HUES6 (cell line): ENCODE data around the gene HACD3.
"Not testable (repeated sequence)": the region's sequence is repeated elsewhere in the genome, so short reads cannot be mapped to it uniquely, and the experiment has no call there.

Experiments
- H3K27ac ChIP-seq: 2 replicates; pipeline ENCODE4 v1.7.0; 2013; ENCODE audit warnings: low read depth, mild to moderate bottlenecking, low read length, inconsistent platforms
- H3K27me3 ChIP-seq: 2 replicates; pipeline ENCODE4 v1.6.1; 2013; ENCODE audit warnings: low read length; ENCODE audit not compliant: control insufficient read depth, insufficient read depth
- H3K36me3 ChIP-seq: 2 replicates; pipeline ENCODE4 v1.6.1; 2013; ENCODE audit warnings: low read length; ENCODE audit not compliant: control insufficient read depth, insufficient read depth
- H3K4me1 ChIP-seq: 2 replicates; pipeline ENCODE4 v1.6.1; 2013; ENCODE audit warnings: low read length; ENCODE audit not compliant: control insufficient read depth, insufficient read depth
- H3K4me3 ChIP-seq: 2 replicates; pipeline ENCODE4 v1.5.1; 2013; ENCODE audit warnings: low read depth, low read length
- H3K9ac ChIP-seq: one replicate; pipeline ENCODE4 v1.6.1; 2013; ENCODE audit warnings: mild to moderate bottlenecking, low read length
- H3K9me3 ChIP-seq: 2 replicates; pipeline ENCODE4 v1.6.1; 2013; ENCODE audit warnings: low read depth, low read length; ENCODE audit not compliant: control insufficient read depth, insufficient read depth

Gene HACD3

DNA sequence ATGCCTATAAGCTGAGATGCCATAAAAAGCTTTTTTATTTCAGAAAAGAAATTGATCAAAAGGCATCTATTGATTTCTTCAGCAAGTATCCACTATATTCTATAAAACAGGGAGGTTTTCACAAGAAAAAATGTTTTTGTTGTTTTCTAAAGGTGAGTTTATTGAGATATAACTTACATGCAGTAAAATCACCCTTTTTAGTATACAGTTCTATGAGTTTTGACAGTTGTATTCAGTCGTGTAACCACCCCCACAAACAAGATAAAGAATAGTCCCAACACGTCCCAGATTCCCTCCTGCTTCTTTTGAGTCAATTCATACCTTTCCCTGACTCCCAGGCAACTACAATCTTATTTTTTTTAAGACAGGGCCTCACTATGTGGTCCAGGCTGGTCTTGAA lies 72.9 kb downstream of the HACD3 start:
- Histone ChIP-seq H3K4me3 (no peak overlapping the region), H3K9ac (no peak overlapping the region), H3K27me3 (no peaks in the 10 kb centered on the region), H3K4me1 (no peaks in the 10 kb centered on the region), H3K36me3 (peaks cover 67% of the 10 kb centered on the region), H3K27ac (no peak overlapping the region), H3K9me3 (no peaks in the 10 kb centered on the region)

DNA sequence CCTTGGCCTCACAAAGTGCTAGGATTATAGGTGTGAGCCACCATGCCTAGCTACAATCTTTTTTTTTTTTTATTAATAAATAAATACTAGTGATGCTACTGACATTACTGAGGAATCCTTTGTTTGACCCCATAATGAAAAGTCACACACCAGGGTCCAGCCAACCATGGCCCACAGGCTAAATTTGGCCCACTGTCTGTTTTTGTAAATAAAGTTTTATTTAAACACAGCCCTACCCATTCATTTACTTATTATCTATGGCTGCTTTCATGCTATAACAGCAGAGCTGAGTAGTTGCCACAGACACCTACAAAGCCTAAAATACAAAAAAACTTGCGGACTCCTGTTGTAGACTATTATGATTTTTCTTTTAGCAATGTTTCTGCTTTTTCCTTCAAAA lies 73.3 kb downstream of the HACD3 start:
- peaks cover 63% of the 10 kb centered on the region for H3K36me3 ChIP-seq
- no peaks in the 10 kb centered on the region for H3K4me1 ChIP-seq
- H3K4me3 ChIP-seq, result no peak overlapping the region
- H3K27ac ChIP-seq, result no peak overlapping the region
- H3K9me3 ChIP-seq, result no peaks in the 10 kb centered on the region
- H3K9ac ChIP-seq, result no peak overlapping the region
- H3K27me3 ChIP-seq, result no peaks in the 10 kb centered on the region

DNA sequence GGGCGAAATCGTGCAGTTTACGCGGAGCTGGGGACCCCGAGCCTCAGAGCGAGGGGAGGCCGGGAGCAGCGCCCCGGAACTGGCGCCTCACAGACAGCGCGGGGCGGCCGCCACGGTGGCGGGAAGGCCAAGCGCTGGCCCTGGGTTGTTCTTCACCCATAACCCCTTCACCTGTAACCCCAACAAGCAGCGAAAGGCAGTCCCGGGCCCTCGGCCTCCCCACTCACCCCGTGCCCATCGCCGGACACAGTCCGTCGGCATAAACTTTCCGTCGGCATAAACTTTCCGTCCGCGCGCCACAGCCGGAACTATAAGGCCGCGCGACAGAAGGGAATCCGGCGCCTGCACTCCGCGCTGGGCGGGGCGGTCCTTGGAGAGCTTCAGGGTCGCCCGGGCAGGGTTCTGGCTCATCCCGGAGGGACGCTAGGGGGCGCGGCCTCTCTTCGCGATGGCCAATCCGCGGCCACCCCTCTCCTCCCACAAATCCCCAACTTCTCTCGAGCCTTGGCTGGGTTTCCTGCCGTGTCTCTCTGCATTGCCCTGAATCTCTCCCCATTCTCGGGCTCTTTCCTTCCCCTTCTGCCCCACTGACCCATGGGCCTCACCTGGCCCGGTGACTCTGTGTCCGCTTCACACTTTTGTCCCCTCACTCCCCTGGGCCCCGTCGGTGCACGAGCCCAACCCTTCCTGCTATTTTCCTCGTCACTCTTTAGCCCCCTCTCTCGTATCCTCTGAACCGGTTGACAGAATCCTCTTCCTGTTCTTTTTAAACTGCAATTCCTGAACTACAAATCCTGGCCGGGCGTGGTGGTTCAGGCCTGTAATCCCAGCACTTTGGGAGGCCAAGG lies 80.8 kb downstream of the HACD3 start, which contains the start of gene INTS14:
TSS of gene INTS14 (minus strand) at position 261 of the 848 bp plus-strand sequence. CDS start 3,751 bp downstream, outside the sequence.
- no peaks in the 10 kb centered on the region for H3K27me3 ChIP-seq
- peaks cover 6% of the 10 kb centered on the region for H3K36me3 ChIP-seq
- H3K9ac ChIP-seq, result peak within 1 kb of the TSS; percentile 92
- H3K4me3 ChIP-seq, result peak within 1 kb of the TSS; percentile 92
- H3K4me1 ChIP-seq, result peaks cover 13% of the 10 kb centered on the region
- peak within 1 kb of the TSS; percentile 89 for H3K27ac ChIP-seq
- H3K9me3 ChIP-seq, result no peaks in the 10 kb centered on the region

DNA sequence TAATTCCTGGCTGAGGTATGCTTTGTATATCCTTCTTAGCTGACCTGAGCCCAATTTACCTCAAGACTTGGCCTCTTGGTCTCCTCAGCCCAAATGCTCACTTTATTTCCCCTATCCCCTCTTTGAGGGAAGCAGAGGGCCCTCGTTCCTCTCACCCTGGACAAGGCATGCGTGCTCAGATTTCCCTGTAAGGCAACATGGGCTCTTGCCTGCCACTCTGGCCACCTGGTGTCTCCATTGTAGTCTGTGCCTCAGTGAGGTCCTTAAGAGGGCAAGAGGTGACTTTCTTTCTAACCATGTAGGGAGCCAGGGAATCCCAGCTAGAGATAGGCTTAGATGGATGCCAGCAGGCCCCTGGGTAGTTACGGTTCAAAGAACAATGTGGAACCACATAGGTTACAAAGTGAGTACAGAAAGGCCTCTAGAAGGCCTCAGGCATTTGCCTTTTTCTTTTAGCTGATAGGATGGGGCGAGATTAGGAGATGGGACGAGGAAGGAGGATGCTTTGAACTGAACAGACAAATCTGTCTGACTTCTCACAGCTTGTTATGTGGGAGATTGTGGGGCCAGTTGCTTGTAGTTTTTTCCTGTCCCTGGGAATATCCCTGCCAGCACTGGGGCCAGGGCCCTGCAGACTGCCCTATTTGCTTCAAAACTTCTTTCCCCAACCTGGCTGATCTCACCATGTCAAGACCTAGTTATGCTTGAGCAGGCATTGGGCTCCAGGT lies 81.8 kb downstream of the HACD3 start:
- H3K9me3 ChIP-seq, result no peaks in the 10 kb centered on the region
- H3K9ac ChIP-seq, result peak overlapping the region; percentile 76
- H3K4me1 ChIP-seq, result peaks cover 13% of the 10 kb centered on the region
- peak overlapping the region; percentile 92 for H3K4me3 ChIP-seq
- H3K27ac ChIP-seq, result peak overlapping the region; percentile 41
- H3K36me3 ChIP-seq, result peaks cover 3% of the 10 kb centered on the region
- H3K27me3 ChIP-seq, result no peaks in the 10 kb centered on the region

DNA sequence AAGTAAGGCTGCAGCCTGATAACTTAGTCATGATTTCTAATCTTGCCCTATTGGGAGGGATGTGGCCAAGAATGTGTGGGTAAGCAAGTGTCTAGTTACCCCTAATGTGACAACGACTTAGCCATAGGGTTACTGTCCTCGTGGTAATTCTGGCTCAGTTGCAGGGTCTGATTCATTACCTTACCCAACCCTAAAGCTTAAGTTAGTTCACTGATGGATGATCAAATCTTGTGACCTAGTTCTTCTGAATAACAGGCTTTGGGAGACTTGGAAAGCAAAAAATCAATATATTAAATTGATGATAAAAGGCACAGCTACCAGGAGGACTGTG lies 82.3 kb downstream of the HACD3 start:
- no peak overlapping the region for H3K4me3 ChIP-seq
- H3K27ac ChIP-seq, result no peak overlapping the region
- H3K27me3 ChIP-seq, result no peaks in the 10 kb centered on the region
- H3K4me1 ChIP-seq, result peaks cover 13% of the 10 kb centered on the region
- H3K9ac ChIP-seq, result peak overlapping the region; percentile 76
- no peaks in the 10 kb centered on the region for H3K9me3 ChIP-seq
- no peaks in the 10 kb centered on the region for H3K36me3 ChIP-seq

DNA sequence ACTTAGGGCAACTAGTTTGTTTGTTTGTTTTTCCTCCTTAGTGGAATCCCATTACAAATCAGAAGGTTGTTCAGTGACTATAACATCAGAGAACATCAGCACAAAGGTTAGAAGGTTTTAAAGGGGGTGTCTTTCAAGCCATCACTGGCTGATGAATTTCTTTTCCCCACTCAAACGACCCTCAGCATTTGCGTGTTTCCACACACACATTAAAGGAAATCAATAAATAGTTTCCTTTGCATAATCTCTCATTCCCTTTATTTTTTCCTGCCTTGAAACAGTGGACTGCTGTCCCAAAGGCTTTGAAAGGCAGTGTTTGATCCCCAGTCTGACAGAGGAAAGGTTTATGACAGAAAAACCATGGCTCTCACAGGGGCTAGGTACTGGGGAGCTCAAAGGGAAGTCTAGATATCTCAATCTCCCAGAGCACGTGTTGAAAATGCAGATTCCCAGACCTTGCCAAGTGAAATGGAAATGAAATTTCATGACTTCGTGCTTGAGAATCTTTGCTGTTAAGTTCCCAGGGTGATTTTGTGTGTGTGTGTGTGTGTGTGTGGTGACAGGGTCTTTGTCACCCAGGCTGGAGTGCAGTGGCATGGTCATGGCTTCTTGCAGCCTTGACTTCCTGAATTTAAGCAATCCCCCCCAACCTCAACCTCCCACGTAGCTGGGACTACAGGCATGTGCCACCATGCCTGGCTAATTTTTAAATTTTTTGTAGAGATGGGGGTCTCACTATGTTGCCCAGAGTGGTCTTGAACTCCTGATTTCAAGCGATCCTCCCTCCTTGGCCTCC lies 82.9 kb downstream of the HACD3 start:
- Histone ChIP-seq H3K27me3 (no peaks in the 10 kb centered on the region), H3K9ac (no peak overlapping the region), H3K4me3 (no peak overlapping the region), H3K9me3 (no peaks in the 10 kb centered on the region), H3K27ac (no peak overlapping the region), H3K4me1 (peaks cover 14% of the 10 kb centered on the region), H3K36me3 (no peaks in the 10 kb centered on the region)

DNA sequence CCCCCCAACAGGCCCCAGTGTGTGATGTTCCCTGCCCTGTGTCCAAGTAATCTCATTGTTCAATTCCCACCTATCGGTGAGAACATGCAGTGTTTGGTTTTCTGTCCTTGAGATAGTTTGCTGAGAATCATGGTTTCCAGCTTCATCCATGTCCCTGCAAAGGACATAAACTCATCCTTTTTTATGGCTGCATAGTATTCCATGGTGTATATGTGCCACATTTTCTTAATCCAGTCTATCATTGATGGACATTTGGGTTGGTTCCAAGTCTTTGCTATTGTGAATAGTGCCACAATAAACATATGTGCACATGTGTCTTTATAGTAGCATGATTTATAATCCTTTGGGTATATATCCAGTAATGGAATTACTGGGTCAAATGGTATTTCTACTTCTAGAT lies 85.6 kb downstream of the HACD3 start:
- H3K9ac ChIP-seq, H3K4me3 ChIP-seq, H3K27me3 ChIP-seq, H3K36me3 ChIP-seq, H3K9me3 ChIP-seq, H3K27ac ChIP-seq: not testable (repeated sequence)
- peaks cover 29% of the 10 kb centered on the region for H3K4me1 ChIP-seq

DNA sequence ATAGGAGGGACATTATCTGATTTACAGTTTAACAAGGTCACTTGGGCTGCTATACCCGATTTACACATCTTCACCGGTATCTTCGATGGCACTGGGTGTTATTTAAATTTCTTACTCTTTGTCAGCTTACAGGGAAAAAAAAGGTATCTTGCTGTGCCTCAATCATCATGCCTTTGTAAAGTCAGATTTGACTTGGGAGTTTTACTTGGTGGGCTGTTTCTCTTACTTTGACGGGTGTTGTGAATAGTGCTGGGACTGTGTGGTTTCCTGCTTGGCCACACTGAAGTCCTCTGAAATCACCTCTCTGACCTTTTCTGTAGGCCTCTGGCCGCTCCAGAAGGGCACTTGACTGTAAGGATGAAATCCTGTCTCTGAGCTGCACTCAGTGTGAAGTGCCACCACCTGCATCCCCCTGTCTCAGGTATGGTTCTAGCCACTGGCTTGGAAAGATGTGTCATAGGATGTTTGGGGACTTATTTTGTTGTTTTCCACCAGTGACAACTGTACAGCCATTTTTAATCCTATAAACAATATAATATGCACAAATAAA lies 88.4 kb downstream of the HACD3 start:
- H3K9me3 ChIP-seq, result no peaks in the 10 kb centered on the region
- no peak overlapping the region for H3K27ac ChIP-seq
- no peak overlapping the region for H3K9ac ChIP-seq
- no peak overlapping the region for H3K4me3 ChIP-seq
- H3K27me3 ChIP-seq, result no peaks in the 10 kb centered on the region
- peaks cover 16% of the 10 kb centered on the region for H3K4me1 ChIP-seq
- H3K36me3 ChIP-seq, result no peaks in the 10 kb centered on the region

DNA sequence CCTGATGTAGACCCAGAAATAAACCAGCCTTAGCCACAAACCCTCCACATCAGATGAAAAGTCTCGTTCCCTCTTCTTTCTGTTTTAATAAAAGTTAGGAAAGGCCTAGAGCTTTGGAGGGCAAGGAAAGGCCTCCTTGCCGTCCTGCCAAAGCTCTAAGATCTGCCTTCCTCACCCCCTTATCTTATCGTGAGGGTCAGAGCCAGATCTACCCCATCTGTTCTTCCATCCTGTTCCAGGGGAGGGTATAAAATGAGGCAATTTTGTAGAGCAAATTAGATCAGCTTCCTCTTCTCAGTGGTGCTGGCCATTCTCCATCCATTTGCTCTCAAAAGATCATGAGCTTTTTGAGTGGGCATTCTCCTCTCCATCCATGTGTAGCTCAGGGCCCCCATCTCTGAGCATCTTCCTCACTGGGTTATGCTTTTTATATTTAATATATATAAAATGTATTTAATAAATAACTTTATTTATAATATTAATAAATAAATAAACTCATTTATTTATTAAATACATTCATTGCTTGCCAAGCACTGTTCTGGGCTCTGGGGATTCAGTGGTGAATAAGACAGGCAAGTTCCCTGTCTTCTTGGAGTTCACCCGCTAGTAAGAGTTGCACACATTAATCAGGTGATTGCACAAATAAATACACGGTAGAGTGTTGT lies 89.5 kb downstream of the HACD3 start:
- Histone ChIP-seq H3K9ac (no peak overlapping the region), H3K4me3 (no peak overlapping the region), H3K27ac (no peak overlapping the region), H3K9me3 (no peaks in the 10 kb centered on the region), H3K27me3 (no peaks in the 10 kb centered on the region), H3K36me3 (0 out of 2 replicates have a peak, but pooled peaks cover 4% of the 10 kb centered on the region), H3K4me1 (peaks cover 16% of the 10 kb centered on the region)

DNA sequence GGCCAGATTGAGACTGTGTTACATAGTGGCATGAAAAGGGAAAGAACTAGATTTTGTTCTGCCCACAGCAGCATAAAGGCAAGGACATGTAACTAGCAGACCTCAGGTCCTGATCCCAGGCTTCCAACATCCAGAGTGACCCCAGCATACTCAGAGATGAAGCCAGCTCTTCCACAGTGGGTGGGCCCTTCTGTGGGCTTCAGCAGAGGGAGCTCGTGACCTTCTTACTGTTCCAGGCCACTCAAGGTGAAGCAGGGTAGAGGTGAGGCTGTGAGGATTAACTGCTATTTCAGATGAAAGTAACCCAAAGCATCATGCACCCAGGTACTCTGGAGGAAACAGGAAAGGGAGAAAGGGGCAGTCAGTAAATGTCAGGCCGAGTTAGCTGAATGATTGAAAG lies 90.6 kb downstream of the HACD3 start:
- no peak overlapping the region for H3K4me3 ChIP-seq
- no peaks in the 10 kb centered on the region for H3K9me3 ChIP-seq
- H3K4me1 ChIP-seq, result peaks cover 16% of the 10 kb centered on the region
- no peaks in the 10 kb centered on the region for H3K27me3 ChIP-seq
- no peak overlapping the region for H3K27ac ChIP-seq
- H3K9ac ChIP-seq, result no peak overlapping the region
- H3K36me3 ChIP-seq, result 0 out of 2 replicates have a peak, but pooled peaks cover 4% of the 10 kb centered on the region
